Measurements from ENCODE around the gene KCNJ10.
"Not testable (repeated sequence)": the region's sequence is repeated elsewhere in the genome, so short reads cannot be mapped to it uniquely, and the experiment has no call there.

The KCNJ10 gene

DNA sequence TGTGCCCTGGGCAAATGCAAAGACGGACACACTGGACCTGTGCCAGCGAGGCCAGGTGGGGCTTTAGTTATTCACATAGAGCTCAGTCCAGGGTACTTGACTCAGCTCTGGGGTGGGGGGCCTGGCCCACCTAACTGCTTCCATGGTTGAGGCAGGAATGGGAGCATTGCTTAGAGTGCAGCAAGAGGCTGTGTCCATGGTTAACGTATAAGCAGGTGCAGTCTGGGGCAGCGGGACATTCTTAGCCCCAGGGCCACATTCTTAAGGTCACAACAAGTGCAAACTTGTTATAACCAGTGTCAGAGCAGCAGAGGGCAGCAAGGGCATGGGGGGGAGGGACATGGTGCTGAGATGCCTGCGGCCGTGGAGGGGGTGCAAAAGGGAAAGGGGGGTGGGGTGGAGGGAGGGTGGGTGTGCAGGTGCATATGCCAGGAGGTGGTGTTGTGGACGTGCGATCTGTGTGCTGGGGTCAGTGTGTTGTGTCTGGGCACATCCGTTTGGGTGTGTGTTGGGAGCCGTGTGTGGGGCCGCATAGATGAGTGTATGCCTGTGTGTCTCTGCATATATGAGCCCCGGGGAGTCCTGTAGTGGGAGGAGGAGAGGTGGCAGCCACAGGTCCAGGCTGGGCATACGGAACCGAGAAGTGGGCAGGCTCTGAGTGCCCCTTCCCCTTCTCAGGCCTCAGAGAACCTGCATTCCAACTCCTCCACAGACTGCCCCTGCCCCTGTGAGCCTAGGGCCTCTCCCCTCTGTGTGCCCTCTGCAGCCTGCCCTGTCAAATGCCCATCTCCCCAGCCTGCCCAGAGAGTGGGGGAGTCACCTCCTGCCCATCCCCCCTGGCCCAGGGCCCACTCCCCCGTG is 8.4 kb downstream of the KCNJ10 start:
- no peaks in the 10 kb centered on the region for H3K4me1 ChIP-seq (ENCODE audit: control insufficient read depth, insufficient read depth, low read length)
- H3K36me3 ChIP-seq (ENCODE audit: control insufficient read depth, insufficient read depth, low read length), result no peaks in the 10 kb centered on the region
- H3K4me3 ChIP-seq (ENCODE audit: low read length), result no peak overlapping the region
- no peaks in the 10 kb centered on the region for H3K27me3 ChIP-seq (ENCODE audit: control insufficient read depth, insufficient read depth, low read length)
- no peak overlapping the region for H3K9ac ChIP-seq (ENCODE audit: low read length)
- no peak overlapping the region for H3K27ac ChIP-seq (ENCODE audit: low read depth, low read length)

DNA sequence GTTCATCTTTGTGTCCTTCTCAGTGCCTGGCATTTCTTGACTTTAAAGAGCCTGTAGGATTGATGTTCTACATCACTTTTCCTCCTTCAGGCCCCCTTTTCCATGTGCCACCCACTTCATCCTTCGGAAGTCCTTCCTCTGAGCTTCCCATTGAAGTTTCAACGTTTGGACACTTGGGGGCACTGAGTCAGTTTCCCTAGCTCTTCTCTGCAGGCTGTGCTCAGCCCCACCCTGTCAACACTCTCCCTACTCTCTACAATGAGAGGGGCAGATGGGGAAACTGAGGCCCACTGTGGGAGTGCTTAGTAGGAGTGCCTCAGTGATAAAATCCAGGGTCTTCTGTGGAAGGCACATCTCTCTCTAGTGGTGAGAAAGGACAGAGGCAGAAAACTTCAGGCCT is 11.9 kb downstream of the KCNJ10 start:
- Histone ChIP-seq H3K4me1 (ENCODE audit: control insufficient read depth, insufficient read depth, low read length) (no peaks in the 10 kb centered on the region), H3K36me3 (ENCODE audit: control insufficient read depth, insufficient read depth, low read length) (no peaks in the 10 kb centered on the region), H3K27ac (ENCODE audit: low read depth, low read length) (no peak overlapping the region), H3K9ac (ENCODE audit: low read length) (no peak overlapping the region), H3K4me3 (ENCODE audit: low read length) (no peak overlapping the region), H3K27me3 (ENCODE audit: control insufficient read depth, insufficient read depth, low read length) (no peaks in the 10 kb centered on the region)

DNA sequence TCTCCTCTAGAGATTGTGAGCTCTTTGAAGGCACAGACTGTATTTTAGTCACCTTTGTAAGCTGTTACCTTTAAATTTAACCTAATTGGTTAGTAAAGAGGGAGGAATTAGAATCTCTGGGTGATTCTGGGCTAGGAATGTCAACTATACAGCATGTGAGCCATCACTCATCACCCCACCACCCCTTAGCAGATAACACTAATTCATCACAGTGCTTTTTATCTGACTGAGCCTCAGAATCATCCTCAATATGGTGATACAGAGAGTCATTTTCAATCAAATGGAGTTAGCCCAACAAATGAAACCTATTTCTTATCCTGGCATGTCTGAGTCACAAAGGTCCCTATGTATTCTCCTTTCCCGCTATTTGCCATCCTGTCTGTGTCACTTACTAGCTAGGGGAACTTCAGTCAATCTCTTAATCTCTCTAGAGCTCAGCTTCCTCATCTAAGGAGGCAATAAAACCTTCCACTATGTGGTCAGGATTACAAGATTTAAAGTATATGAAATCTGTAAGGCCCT is 13.3 kb downstream of the KCNJ10 start:
- no peak overlapping the region for H3K4me3 ChIP-seq (ENCODE audit: low read length)
- H3K27me3 ChIP-seq (ENCODE audit: control insufficient read depth, insufficient read depth, low read length), result no peaks in the 10 kb centered on the region
- no peaks in the 10 kb centered on the region for H3K36me3 ChIP-seq (ENCODE audit: control insufficient read depth, insufficient read depth, low read length)
- no peak overlapping the region for H3K27ac ChIP-seq (ENCODE audit: low read depth, low read length)
- no peaks in the 10 kb centered on the region for H3K4me1 ChIP-seq (ENCODE audit: control insufficient read depth, insufficient read depth, low read length)
- no peak overlapping the region for H3K9ac ChIP-seq (ENCODE audit: low read length)

- H3K36me3 ChIP-seq (ENCODE audit: control insufficient read depth, insufficient read depth, low read length), result no peaks in the 10 kb centered on the region
- no peak overlapping the region for H3K4me3 ChIP-seq (ENCODE audit: low read length)
- no peaks in the 10 kb centered on the region for H3K4me1 ChIP-seq (ENCODE audit: control insufficient read depth, insufficient read depth, low read length)
- no peaks in the 10 kb centered on the region for H3K27me3 ChIP-seq (ENCODE audit: control insufficient read depth, insufficient read depth, low read length)
- no peak overlapping the region for H3K9ac ChIP-seq (ENCODE audit: low read length)
- H3K27ac ChIP-seq (ENCODE audit: low read depth, low read length), result no peak overlapping the region
These were observed 16.2 kb downstream of the KCNJ10 start for GRCh38 chr1:160053548-160054365.

- H3K9ac ChIP-seq (ENCODE audit: low read length), result no peak overlapping the region
- H3K4me1 ChIP-seq (ENCODE audit: control insufficient read depth, insufficient read depth, low read length), result no peaks in the 10 kb centered on the region
- no peak overlapping the region for H3K4me3 ChIP-seq (ENCODE audit: low read length)
- H3K27ac ChIP-seq (ENCODE audit: low read depth, low read length), result no peak overlapping the region
- no peaks in the 10 kb centered on the region for H3K27me3 ChIP-seq (ENCODE audit: control insufficient read depth, insufficient read depth, low read length)
- no peaks in the 10 kb centered on the region for H3K36me3 ChIP-seq (ENCODE audit: control insufficient read depth, insufficient read depth, low read length)
These were observed 17.0 kb downstream of the KCNJ10 start for GRCh38 chr1:160052936-160053335.

DNA sequence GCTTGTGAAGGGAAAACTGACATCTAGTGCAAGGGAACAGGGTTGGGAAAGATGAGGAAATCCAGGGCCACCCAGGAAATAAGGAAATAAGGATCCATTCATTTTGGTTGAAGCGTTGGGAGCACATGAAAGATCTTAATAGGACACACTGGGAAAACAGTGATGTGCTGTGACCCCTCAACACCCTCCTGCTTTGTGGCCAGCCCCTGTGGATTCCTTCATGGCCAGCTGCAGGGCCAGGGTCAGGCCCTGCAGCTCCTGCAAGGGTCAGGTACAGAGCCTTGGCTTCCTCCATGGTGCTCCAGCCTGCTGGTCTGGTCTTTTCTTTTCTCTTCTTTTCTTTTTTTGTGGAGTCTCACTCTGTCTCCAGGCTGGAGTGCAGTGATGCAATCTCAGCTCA is 19.3 kb downstream of the KCNJ10 start:
- no peak overlapping the region for H3K27ac ChIP-seq (ENCODE audit: low read depth, low read length)

DNA sequence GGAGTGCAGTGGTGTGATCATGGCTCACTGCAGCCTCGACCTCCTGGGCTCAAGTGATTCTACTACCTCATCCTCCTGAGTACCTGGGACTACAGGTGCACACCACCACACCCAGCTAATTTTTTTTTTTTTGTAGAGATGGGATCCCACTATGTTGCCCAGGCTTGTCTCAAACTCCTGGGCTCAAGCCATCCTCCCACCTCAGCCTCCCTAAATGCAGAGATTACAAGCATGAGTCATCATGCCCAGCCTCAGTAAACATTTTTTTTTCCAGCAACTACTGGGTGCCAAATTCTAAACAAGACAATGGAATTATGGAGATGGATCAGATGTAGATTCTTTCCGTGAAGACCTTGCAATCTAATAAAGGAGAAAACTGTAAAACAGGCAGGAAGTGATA is 19.8 kb downstream of the KCNJ10 start:
- H3K9ac ChIP-seq (ENCODE audit: low read length); H3K4me1 ChIP-seq (ENCODE audit: control insufficient read depth, insufficient read depth, low read length): not testable (repeated sequence)

More for the DNA sequence above, 19.3 kb downstream of the KCNJ10 start:
- no peak overlapping the region for H3K4me3 ChIP-seq (ENCODE audit: low read length)
- H3K4me1 ChIP-seq (ENCODE audit: control insufficient read depth, insufficient read depth, low read length), result peaks cover 7% of the 10 kb centered on the region
- no peaks in the 10 kb centered on the region for H3K36me3 ChIP-seq (ENCODE audit: control insufficient read depth, insufficient read depth, low read length)
- H3K27me3 ChIP-seq (ENCODE audit: control insufficient read depth, insufficient read depth, low read length), result no peaks in the 10 kb centered on the region
- no peak overlapping the region for H3K9ac ChIP-seq (ENCODE audit: low read length)

DNA sequence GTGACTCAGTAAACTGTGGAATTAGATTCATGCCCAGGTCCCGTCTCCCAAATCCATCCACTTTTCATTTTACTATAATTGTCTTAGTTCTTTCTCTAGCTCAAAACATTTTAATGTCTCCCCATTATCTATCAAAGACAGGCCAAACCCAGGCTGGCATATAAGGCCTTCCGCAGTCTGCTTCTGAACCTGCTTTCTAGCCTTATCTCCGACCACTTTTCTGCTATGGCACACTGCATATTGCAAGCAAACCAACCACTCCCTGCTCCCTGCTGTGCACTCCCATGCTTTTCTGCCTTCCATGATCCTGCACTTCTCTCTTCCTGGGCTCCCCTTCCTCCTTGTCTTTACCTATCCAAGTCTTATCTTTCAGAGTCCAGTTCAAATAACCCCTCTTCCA is 20.9 kb downstream of the KCNJ10 start:
- no peak overlapping the region for H3K9ac ChIP-seq (ENCODE audit: low read length)
- H3K4me3 ChIP-seq (ENCODE audit: low read length), result no peak overlapping the region
- no peaks in the 10 kb centered on the region for H3K36me3 ChIP-seq (ENCODE audit: control insufficient read depth, insufficient read depth, low read length)
- no peaks in the 10 kb centered on the region for H3K27me3 ChIP-seq (ENCODE audit: control insufficient read depth, insufficient read depth, low read length)
- peaks cover 7% of the 10 kb centered on the region for H3K4me1 ChIP-seq (ENCODE audit: control insufficient read depth, insufficient read depth, low read length)
- H3K27ac ChIP-seq (ENCODE audit: low read depth, low read length), result no peak overlapping the region

More for the DNA sequence above, 19.8 kb downstream of the KCNJ10 start:
- H3K36me3 ChIP-seq (ENCODE audit: control insufficient read depth, insufficient read depth, low read length); H3K4me3 ChIP-seq (ENCODE audit: low read length); H3K27me3 ChIP-seq (ENCODE audit: control insufficient read depth, insufficient read depth, low read length); H3K27ac ChIP-seq (ENCODE audit: low read depth, low read length): not testable (repeated sequence)

DNA sequence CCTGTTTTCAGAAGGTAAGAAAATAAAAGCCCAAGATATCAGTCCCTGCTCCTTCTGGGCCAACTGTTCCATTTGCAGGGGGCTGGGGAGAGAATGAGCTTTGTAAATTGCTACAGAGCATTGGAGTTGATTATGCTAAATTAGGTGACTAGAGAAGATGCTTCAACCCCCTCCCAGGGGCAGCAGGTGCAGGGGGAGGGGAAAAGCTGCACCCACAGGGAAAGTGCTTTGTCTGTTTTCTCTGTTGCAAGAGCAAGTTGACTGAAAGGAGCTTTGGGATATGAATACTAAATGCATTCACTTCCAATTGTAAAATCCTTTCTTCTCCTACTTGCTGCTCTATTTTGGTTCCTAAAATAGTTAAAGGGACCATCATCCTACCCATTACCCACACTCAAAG is 21.6 kb downstream of the KCNJ10 start:
- Histone ChIP-seq H3K4me3 (ENCODE audit: low read length) (no peak overlapping the region), H3K4me1 (ENCODE audit: control insufficient read depth, insufficient read depth, low read length) (peaks cover 7% of the 10 kb centered on the region), H3K27ac (ENCODE audit: low read depth, low read length) (no peak overlapping the region), H3K36me3 (ENCODE audit: control insufficient read depth, insufficient read depth, low read length) (no peaks in the 10 kb centered on the region), H3K27me3 (ENCODE audit: control insufficient read depth, insufficient read depth, low read length) (no peaks in the 10 kb centered on the region), H3K9ac (ENCODE audit: low read length) (no peak overlapping the region)

- H3K36me3 ChIP-seq (ENCODE audit: control insufficient read depth, insufficient read depth, low read length), result no peaks in the 10 kb centered on the region
- H3K9ac ChIP-seq (ENCODE audit: low read length), result no peak overlapping the region
- H3K27me3 ChIP-seq (ENCODE audit: control insufficient read depth, insufficient read depth, low read length), result no peaks in the 10 kb centered on the region
- no peak overlapping the region for H3K27ac ChIP-seq (ENCODE audit: low read depth, low read length)
- peaks cover 7% of the 10 kb centered on the region for H3K4me1 ChIP-seq (ENCODE audit: control insufficient read depth, insufficient read depth, low read length)
- H3K4me3 ChIP-seq (ENCODE audit: low read length), result no peak overlapping the region
These were observed 22.6 kb downstream of the KCNJ10 start for GRCh38 chr1:160047111-160047991.

DNA sequence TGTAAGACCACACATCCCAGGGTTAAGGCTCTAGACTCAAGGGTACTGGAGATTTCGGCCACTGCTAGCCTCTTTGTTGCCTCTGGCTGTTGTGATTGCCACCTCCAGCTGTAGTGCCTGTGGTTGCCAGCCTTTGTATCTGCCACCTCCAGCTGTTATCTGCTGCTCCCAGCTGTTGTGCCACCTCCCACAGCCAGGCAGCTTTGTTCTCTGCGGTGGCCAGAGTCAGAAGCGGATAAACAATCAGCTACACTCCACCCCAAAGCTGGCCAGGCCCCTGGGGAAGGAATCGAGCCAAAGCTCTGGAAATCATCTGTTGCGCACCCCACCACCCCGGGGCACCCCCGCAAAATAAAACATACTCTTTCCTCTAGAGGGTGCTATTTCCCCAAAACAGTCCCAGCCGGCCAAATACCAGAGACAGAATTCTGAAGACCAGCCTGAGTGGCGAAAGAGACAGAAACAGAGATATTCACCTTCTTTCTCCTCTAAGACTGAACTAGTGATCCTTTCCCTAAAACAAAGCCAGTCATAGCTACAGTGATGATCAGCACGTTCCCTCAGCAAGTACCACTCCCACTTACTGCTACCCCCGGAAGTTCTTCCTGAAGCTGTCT is 23.4 kb downstream of the KCNJ10 start:
- Histone ChIP-seq H3K9ac (ENCODE audit: low read length) (no peak overlapping the region), H3K27me3 (ENCODE audit: control insufficient read depth, insufficient read depth, low read length) (no peaks in the 10 kb centered on the region), H3K27ac (ENCODE audit: low read depth, low read length) (no peak overlapping the region), H3K36me3 (ENCODE audit: control insufficient read depth, insufficient read depth, low read length) (no peaks in the 10 kb centered on the region), H3K4me3 (ENCODE audit: low read length) (no peak overlapping the region), H3K4me1 (ENCODE audit: control insufficient read depth, insufficient read depth, low read length) (peaks cover 7% of the 10 kb centered on the region)

Data from rectal smooth muscle tissue (tissue), 1 donor.